Measurements from ENCODE around the gene GSTM3. TPM values are rescaled to one million over a fixed set of nuclear protein-coding genes. Genes with fewer than 3 reads are reported as not detected.

Gene GSTM3
- total and polyA plus RNA-seq, 10 of the 15 experiments (the other 5 are each of a cell fraction or from before 2014, with no cell fraction given) = not detected

DNA sequence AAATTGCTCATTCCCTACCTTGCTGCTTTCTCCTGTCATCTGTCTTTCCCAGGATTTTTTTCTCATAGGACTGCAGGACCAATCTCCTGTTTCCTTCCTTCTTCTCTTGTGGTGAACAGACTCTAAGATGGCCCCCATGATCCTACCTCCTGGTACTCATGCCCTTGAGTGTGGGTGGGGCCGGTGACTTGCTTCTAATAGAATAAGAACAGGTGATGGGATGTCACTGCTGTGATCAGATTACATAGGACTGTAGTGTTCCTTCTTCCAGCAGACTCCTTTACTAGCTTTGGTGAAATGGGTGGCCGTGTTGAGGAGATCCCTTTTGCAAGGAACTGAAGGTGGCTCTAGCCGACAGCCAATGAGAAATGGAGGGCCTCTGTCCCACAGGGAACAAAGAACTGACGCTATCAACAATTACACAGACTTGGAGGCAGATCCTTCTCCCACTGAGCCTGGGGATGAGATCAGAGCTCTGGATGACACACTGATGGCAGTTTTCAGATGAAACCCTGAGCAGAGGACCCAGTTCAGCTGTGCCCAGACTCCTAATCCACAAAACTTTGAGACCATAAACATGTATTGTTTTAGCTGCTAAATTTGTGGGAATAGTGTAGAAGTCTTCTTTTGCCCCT lies 7.5 kb downstream of the GSTM3 start (continued):
- TF ChIP-seq, protein P1, sequence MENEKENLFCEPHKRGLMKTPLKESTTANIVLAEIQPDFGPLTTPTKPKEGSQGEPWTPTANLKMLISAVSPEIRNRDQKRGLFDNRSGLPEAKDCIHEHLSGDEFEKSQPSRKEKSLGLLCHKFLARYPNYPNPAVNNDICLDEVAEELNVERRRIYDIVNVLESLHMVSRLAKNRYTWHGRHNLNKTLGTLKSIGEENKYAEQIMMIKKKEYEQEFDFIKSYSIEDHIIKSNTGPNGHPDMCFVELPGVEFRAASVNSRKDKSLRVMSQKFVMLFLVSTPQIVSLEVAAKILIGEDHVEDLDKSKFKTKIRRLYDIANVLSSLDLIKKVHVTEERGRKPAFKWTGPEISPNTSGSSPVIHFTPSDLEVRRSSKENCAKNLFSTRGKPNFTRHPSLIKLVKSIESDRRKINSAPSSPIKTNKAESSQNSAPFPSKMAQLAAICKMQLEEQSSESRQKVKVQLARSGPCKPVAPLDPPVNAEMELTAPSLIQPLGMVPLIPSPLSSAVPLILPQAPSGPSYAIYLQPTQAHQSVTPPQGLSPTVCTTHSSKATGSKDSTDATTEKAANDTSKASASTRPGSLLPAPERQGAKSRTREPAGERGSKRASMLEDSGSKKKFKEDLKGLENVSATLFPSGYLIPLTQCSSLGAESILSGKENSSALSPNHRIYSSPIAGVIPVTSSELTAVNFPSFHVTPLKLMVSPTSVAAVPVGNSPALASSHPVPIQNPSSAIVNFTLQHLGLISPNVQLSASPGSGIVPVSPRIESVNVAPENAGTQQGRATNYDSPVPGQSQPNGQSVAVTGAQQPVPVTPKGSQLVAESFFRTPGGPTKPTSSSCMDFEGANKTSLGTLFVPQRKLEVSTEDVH (IDR thresholded peaks at IDR 0.05; ENCODE audit: low read depth, partially characterized antibody) = no peak
- TF ChIP-seq CHD2 (IDR thresholded peaks at IDR 0.05; ENCODE audit: borderline replicate concordance, low read depth, low read length) (no peak), HDAC6 (IDR thresholded peaks at IDR 0.05; ENCODE audit: unreplicated experiment) (no peak)

DNA sequence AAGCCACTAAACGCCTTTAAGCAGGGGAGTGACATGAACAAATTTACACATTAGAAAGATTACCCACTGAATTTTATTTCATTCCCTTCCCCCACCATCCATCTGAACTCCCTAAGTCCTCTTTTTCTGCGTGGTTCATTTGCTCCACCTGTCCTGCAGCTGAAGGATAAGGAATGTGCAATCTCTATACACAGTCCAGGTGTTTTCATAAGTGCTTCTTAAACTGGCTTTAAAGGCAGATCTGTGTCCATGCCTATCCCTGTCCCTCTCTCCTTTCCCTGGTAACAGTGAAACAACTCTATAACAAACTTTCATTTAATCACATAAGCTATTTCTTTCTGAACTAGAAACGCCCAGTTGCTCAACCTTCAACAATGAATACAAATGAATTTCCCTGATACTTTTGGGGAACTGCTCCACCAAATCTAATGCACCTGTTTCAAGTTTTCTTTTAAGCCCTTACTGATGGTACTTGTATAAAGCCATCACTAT lies 8.4 kb downstream of the GSTM3 start:
- in situ Hi-C loops (cut with MboI) = no loop called here
- intact Hi-C loops (cut with micrococcal nuclease; ENCODE audit: unreplicated experiment) = no loop called here
- Histone ChIP-seq H3K36me3 (ENCODE audit: control insufficient read depth in 2 of 2, insufficient read depth in 2 of 2, low read length in 1 of 2) (no peaks in the 10 kb centered on the region), H3K9ac (ENCODE audit: control insufficient read depth, insufficient read depth, low read length) (no peak overlapping the region), H3K4me3 (no peak overlapping the region), H3K4me2 (ENCODE audit: control insufficient read depth, insufficient read depth) (no peak overlapping the region), H2AFZ (ENCODE audit: control insufficient read depth, low read depth, low read length) (no peak overlapping the region), H3K27ac (ENCODE audit: control insufficient read depth, insufficient read depth) (no peak overlapping the region), H4K20me1 (ENCODE audit: control insufficient read depth, insufficient read depth) (no peaks in the 10 kb centered on the region), H3K4me1 (ENCODE audit: control insufficient read depth, insufficient read depth, low read length) (no peaks in the 10 kb centered on the region), H3K27me3 (replicated peaks in 1 of 2; ENCODE audit: control insufficient read depth in 2 of 2, insufficient read depth in 2 of 2, low read length in 1 of 2) (no peaks in the 10 kb centered on the region; a peak in 1 of 4 replicates), H3K9me3 (replicated peaks; ENCODE audit: control insufficient read depth, insufficient read depth, low read length) (no peaks in the 10 kb centered on the region), H3K79me2 (ENCODE audit: control insufficient read depth, insufficient read depth, low read length) (no peaks in the 10 kb centered on the region)
- no peak for FAIRE-seq
- ChIA-PET CTCF (no interaction called here), RAD21 (ENCODE audit: unreplicated experiment) (no interaction called here), POLR2A (no interaction called here), SMC1A (ENCODE audit: uncharacterized antibody, unreplicated experiment) (no interaction called here)
- ATAC-seq = no peak
- no TSS peak for BruUV-seq (replicated peaks)
- WGBS (ENCODE audit: insufficient coverage, insufficient replicate concordance, low lambda C conversion rate, missing lambda C conversion rate) = 0% methylated on average over 3 of the region's 3 CpGs
- no peak for TF ChIP-seq CREM (IDR thresholded peaks at IDR 0.05; ENCODE audit: low read depth)
- DNase-seq (ENCODE audit: low read depth, low spot score) = no peak

All from GM12878 (cell line).